Thyroid gland (tissue), 4 donors: Measurements from ENCODE around the gene NR4A1.

ENCODE experiments used
- POLR2A ChIP-seq, 2 donors: fragments of 450-650 bp; IDR thresholded peaks; one replicate each; pipeline ENCODE4 v1.6.1; 2017; ENCODE audit warnings: antibody characterized with exemption in 2 of 2, mild to moderate bottlenecking in 2 of 2, moderate library complexity in 1 of 2
- TF ChIP-seq, protein P1 (sequence below), 6 experiments: fragments of 200-600 bp in 3 of 6; fragments of 450-650 bp in 3 of 6; sonication (generic) in 3 of 6; IDR thresholded peaks; one replicate each; pipeline ENCODE4 v1.5.1; 2016 to 2019; ENCODE audit warnings: antibody characterized with exemption in 6 of 6, mild to moderate bottlenecking in 2 of 6, inconsistent platforms in 1 of 6, moderate library complexity in 1 of 6

DNA sequence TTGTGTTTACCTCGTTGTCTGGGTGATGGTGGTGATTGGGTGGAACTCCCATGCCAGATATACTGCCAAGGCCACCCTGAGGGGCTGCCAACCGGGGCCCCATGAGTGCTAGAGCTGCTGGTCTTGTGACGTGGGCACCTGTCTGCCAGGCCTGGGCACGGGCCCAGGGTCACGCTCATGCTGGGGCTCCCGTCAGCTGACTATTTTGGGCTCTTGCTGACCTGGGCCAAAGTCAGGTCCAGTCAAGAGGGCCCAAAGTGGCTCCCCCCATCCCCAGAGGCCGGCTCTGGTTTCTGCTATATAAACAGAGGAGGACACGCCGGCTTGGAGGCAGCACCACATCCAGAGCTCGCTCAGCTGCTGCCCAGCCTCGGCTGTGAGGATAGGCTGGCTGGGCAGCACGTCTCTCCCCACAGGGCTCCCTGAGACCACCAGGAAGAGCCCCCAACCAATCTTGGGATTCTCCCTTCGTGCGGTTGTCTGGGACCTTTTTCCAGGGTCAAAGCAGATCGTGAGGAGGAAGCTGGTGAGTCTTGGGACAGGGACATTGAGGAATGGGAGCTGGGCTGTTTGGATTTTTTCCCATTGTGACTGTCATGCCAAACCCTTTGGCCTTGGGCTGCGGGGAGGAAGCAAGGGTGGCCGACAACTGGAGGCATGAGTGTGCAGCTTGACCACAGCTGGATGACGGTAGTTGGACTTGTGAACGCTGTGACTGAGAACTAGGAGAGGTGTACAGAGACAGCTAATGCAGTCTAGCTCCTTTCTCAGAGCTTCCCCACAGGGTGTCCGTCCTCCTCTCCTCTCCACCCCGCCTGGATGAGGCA, 7.6 kb upstream of the NR4A1 start:
- TF ChIP-seq, protein P1, sequence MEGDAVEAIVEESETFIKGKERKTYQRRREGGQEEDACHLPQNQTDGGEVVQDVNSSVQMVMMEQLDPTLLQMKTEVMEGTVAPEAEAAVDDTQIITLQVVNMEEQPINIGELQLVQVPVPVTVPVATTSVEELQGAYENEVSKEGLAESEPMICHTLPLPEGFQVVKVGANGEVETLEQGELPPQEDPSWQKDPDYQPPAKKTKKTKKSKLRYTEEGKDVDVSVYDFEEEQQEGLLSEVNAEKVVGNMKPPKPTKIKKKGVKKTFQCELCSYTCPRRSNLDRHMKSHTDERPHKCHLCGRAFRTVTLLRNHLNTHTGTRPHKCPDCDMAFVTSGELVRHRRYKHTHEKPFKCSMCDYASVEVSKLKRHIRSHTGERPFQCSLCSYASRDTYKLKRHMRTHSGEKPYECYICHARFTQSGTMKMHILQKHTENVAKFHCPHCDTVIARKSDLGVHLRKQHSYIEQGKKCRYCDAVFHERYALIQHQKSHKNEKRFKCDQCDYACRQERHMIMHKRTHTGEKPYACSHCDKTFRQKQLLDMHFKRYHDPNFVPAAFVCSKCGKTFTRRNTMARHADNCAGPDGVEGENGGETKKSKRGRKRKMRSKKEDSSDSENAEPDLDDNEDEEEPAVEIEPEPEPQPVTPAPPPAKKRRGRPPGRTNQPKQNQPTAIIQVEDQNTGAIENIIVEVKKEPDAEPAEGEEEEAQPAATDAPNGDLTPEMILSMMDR (IDR thresholded peaks at IDR 0.05): no peak
- peak in 1 of 2 donors; percentile 72 for TF ChIP-seq POLR2A (IDR thresholded peaks at IDR 0.05)
